Amygdala (tissue), 56 donors: ENCODE data around the gene CTTNBP2NL.

Source experiments
- DNase-seq, 56 donors: peaks; one replicate each; lab custom pipeline; 2025; lab: John Stamatoyannopoulos, UW

CTTNBP2NL gene, protein sequence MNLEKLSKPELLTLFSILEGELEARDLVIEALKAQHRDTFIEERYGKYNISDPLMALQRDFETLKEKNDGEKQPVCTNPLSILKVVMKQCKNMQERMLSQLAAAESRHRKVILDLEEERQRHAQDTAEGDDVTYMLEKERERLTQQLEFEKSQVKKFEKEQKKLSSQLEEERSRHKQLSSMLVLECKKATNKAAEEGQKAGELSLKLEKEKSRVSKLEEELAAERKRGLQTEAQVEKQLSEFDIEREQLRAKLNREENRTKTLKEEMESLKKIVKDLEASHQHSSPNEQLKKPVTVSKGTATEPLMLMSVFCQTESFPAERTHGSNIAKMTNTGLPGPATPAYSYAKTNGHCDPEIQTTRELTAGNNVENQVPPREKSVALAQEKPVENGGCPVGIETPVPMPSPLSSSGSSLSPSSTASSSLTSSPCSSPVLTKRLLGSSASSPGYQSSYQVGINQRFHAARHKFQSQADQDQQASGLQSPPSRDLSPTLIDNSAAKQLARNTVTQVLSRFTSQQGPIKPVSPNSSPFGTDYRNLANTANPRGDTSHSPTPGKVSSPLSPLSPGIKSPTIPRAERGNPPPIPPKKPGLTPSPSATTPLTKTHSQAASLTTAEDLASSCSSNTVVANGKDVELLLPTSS

DNA sequence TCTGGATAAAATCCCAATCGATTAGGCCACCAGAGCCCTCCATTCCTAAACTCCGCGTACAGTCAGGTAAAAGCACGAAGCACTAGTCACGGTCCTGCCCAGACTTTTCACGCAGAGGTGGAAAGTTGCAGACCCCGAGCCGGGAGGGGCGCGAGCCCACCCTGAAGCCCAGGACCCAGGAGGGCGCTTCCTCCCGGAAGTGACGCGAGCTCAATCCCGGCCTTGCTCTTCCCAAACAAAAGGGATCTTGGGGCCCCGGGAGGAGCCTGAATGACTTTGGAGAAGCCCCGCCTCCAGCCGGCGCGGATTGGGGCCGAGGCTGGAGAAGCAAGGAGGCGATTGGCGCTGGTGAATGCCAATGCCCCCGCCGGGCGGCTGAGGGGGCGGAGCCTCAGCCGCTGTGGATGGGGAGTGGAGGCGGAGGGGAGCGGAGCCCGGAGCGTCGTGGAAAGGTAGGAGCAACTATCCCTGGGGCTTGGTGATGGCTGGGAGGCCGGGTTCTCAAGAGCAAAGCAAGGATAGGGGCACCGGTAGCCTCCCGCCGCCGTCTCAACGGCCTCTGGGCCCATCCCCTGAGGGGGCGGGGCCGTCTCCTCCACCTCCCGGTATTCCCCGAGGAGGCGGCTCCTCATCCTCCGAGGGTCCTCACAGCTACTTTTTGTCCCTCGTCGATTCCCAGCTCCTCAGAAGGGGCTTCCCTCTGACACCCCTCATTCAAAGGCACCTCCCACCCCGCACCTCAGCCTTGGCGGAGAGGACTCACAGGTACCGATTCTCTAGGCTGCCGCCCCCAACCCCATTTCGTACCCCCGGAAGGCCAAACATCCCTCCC, at the start of gene CTTNBP2NL:
Gene CTTNBP2NL (plus strand): TSS at position 394 of the 832 bp plus-strand sequence. CDS start 19,952 bp downstream, outside the sequence.
- DNase-seq = peak; percentile 35 to 98 (median 94)

DNA sequence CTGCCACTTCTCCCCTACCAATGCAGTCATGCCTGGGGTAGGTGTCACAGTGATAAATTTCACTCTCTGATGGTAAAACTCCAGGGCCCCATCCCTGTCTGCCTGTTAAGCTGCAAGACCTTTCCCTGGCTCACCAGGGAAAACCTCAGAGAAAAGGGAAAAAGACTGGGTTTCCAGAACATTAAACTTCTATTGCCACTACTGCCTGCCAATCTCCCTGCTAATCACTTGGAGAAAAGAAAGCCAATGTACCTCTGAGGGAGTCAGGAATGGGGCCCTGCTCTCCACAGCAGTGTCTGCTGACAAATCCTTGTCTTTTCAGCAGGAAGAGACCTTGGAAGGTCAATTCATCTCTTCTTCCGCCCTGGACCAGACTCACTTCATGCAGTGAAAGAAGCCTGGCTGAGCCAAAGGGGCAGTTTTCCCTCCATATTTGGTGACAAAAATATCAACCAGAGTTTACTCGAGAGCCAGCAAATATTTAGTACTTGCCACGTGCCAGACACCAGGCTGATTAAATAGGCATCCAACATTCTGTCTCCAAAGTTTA, 49.1 kb upstream of the CTTNBP2NL start:
- no peak for DNase-seq

DNA sequence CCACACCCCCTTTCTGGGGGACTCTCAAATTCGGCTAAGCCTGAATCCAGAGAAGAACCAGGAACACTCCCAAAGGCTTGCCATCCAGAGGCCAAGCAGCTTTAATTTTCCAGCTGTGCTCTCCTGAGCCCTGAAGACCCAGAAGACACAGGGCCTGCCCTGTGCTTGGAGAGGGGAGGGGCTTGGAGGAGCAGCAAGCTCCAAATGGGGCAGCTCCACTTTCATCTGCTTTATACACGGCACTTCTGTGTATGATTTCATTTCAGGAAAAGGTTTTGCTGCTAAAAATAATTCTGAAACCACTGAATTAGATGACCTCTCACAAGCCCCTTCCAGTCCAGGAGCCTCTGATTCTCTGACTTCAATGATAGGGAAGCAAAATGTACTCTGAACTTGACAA, 39.2 kb upstream of the CTTNBP2NL start:
- DNase-seq = no peak

DNA sequence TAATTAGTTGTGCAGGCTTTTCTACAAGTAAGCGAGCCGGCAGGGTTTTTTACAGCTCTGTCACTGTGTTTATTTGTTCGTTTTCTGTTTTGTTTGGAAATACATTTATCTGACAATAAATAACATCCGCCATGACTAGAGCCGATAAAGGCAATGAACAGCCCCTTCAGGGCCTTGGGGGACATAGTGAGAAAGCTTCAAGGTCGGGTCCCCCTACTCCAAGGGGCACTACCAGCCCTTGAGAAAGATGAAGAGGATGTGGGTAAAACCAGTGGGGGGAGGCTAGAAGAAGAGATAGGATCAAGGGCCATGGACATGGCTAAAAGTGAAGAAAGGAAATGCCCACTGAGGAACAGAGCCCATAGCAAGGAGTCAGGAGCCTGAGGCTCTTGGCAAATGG, 38.5 kb upstream of the CTTNBP2NL start:
- no peak for DNase-seq

DNA sequence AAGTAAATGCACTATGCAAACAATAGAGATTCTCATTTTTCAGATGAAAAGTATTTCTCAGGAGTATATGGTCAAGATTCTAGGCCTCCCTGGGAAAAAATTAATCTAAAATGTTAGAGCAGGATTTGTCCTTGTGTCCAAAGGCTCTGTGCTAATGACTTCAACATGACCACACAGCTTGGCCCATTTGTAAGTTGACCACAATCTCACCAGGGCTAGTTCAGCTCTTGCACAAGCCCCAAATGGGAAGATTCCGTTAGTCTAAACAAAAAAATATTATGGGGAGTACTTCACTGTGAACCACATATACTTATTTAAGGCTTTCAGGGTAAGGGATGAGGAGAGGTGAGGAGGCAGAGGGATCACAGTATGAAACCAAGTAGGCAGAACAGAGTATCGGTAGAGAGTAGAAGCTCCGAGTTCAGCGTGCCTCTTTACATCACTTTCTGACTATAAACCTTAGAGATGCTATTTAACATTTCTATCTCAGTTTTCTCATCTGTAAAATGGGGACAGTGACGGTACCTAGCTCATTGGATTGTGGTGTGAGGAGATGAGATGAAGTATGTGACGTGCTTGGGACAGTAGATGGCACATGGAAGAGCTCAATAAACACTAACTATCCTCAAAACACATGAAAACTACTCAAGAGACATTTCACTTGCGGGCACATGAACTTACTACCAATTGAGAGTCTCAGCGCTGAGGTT, 37.8 kb upstream of the CTTNBP2NL start:
- no peak for DNase-seq

DNA sequence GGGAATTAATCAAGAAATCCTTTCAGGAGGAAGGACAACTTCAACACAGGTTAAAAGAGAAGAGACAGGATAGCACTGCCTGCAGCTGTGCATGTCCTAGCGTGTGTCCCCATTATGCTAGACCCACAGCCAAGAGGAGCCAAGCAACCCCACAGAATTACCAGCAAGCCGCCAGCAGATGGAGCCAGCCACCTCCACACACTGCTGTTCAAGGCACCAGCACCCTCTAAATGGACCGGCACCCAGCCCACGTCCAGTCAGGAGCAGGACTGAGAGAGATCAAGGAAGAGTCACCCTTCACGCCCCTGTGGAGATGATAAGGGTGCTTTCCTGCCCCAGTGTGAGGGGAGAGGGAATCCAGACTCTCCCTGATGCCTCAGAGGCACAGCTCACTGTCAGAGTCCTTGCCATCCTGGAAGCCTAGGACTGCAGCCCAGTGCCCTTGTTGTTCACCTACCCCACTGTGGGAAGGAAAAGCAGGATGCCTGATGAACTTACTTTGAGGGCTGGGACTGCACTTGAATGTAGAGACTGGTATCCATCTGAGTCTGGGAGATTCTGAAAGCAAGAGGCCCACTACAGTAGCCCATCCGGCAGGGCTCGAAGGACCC, 37.1 kb upstream of the CTTNBP2NL start:
- DNase-seq = peak in 49 of 56 donors; percentile 7 to 80 (median 41)

DNA sequence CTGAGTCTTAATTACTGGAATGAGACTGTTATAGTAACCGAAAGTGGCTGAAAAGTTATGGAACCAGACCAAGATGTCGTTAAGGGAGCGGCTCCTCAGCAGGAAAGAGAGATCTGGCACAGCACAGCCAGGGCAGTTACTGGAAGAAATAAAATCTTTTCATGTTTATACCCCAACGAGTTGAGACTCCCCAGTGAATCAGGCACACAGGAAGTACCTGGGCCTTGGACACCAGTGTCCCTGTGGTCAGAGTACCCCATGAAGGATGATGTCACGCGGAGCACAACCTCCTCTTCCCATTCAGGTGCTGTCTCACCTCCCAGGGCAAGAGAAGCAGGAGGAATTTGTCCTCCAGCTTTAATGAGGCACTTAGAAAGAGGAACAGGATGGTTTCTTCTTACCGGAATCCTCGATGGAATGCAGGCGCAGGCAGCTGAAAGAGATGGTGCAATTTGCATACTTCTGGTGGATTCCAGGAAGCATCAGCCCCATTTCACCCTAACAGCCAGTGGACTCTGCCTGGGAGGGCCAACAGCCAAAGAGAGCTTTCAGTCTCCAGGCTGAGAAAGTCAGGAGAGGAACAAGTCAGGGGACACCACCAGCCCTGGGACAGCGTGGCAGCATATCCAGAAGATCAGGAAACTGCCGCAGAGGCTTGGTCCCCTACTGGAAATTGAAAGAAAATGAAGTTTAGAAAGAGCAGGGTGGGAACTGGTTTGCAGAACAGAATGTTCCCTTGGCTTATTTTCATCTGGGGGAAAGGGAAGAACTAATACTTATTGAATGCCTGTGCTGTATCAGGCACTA, 35.9 kb upstream of the CTTNBP2NL start:
- DNase-seq = peak in 13 of 56 donors; percentile 6 to 51 (median 17)

DNA sequence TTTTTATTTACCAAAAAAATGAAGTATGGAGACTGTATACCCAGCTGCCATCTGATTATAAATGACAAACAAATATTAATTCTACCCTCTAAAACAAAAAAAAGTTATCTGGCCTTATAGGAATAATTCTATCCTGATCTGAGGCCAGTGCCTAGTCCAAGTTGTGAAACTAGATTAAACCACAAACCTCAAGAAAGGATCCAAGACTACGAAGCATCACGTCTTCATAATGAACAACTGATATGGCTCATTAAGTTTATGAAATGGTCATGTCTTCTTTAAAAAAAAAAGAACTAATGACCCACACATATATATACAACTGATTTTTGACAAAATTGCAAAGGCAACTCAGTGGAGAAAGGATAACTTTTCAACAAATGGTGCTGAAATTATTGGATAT, 32.4 kb upstream of the CTTNBP2NL start:
- no peak for DNase-seq

DNA sequence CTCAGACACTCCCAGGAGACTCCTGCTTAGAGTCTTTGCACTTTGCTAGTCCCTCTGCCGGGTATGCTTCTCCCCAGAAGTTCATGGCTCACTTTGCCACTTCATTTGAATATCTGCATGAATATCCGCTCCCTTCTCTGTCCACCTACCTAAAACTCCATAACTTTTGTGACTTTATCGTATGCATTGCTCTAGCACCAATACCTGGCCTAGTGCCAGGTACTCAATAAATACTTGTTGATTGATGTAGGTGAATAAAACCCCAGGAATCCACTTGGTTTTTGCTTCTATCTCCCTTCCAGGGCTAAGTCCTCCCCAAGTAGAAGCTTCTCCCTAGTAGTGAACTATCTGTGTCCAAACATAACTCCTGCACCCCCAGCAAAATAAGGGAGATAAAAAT, 27.8 kb upstream of the CTTNBP2NL start:
- no peak for DNase-seq

DNA sequence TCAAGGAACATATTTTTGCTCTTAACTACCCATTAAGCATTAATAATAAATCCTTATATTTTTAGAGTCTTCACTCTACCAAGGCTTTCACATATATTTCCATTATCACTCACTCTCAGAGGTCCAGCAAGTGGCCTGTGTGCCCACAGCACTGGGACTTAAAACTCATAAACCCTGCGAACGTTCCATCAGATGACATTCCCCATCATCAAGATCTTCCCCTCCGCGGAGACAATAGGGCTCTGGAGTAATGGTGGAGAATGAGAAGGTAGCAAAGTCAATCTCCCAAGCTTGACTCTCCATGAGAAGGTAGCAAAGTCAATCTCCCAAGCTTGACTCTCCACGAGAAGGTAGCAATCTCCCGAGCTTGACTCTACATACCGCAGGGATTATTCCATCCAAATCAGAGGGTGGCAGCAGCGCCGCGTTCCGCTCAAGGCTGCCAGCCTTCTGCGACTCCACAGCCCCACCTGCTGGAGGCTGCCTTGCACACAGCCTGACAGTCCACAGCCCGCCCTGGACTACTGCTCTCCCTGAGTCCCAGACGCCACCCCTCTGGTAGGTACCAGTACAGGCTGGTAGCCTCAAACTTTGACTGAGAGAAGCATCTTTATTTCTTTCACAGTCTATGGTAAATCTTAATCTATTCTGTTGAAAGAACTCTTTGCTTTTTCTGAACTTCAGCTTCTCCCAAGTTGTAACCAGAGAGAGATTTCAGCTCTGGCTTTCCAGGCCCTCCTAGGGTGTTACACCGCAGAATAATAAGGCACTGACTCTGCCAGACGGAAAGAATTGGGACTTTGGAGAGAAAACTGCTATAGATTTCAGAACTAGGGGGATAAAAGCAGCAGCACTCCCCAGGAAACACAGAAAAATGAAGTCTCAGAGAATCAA, 26.4 kb upstream of the CTTNBP2NL start:
- peak in 54 of 56 donors; percentile 18 to 93 (median 73) for DNase-seq

DNA sequence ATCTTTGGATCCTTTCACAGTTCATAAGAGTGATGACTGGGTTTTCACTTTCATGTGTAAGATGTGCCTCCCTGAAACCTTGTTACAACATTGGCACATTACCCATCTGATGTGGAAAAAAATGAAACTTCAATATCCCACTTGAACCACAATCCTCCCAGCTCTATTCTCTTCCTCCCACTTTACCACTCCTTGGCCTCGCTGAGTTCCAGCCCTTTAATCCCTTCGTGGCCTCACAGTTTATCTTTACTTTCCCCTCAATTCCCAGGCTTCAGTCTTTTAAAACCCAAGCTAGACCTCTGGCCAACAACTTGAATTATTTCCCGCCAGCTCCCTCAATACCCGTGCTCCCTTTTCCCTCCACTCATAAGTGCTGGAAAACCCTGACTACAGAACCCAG, 25.0 kb upstream of the CTTNBP2NL start:
- no peak for DNase-seq

DNA sequence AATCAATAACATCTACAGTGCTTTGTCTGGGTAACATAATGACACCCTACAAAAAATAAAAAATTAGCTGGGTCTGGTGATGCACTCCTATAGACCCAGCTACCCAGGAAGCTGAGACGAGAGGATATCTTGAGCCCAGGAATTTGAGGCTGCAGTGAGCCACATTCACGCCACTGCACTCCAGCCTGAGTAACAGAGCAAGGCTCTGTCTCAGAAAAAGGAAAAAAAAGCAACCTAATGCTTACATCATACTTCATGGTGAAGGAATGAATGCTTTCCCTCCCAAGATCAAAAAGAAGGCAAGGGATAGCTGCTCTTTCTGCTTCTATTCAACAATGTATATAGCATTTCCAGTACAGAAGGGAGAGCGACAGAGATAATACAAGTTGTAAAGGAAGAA, 24.2 kb upstream of the CTTNBP2NL start:
- no peak for DNase-seq

DNA sequence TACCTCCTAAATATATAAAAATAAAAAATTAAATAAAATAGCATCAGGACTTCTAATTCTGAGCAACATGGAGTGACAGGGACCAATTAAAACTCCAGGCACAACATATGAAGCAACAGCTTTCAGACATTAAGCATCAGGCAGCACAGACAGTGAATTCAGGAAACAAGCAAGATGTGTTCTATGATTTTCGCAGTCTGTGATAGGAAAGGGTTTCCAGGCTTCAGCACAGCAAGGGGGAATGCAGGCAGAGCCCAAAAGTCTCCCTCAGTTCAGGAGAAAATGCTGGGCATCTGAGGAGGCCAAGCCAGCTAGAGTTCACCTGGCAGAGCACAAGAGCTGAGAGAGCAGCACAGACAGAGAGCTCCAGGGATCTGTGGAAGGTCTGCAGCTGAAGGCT, 22.2 kb upstream of the CTTNBP2NL start:
- no peak for DNase-seq

DNA sequence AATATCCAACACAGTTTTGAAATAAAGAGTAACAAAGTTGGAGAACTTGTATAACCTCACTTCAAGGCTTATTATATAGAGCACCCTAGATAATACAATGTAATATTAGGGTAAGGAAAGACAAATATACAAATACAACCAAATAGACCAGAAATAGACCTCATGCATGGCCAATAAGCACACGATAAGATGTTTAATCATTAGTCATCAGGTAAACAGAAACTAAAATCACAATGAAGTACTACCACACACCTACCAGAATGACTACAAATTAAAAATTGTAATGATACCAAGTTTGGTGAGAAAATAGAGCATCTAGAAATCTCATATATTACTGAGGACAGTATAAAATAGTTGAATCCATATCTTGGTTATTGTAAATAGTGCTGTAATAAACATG, 20.3 kb upstream of the CTTNBP2NL start:
- no peak for DNase-seq

DNA sequence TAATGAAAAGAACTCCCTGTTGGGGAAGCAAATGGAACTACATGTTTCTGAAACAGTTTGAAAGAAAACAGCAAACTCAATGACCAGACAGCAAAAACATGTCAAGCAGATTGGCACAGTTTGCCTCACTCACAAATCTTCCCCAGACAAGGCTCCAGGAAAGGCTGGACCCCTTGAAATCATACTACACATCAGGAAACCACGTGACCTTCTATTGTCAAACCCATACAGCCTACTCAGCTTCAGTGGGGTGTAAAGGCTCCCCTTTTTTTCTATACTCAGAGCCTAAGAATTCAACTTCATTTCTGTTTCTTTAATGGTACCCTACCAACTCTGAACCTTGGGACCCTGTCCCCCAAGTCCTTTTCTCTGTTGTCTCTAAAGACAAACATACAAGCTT, 15.7 kb upstream of the CTTNBP2NL start:
- no peak for DNase-seq

DNA sequence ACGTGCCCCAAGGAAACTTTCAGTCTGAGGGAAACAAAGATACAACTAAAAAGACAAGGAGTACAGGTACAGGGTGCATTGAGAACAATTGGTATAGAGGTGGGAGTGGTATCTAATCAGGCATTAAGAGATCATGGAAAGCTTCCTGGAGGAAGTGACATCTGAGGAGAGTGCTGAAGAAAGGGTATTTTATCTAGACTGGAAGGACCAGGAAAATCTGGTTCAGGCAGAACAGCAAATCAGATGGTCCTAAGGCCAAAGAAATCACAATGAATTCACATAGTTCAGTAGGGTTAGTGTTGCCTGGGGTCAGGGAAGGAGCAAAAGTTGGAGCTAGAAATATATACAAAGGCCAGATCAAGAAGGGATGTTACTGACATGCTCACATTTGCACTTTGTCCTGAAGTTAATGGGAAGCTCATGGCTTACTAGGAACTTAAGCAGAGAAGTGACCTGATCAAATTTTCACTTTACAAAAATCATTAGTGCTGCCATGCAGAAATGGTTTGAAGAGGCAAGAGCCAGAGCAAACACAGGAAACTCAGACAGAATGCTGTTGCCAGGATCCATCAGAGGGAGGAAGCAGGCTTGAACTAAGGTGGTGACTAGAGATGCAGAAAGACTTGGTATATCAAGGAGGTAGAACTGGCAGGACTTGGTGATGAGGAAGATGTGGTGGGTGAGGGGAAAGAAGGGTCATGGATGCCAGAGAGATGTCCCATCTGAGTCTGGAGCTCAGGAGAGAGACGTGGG, 14.5 kb upstream of the CTTNBP2NL start:
- DNase-seq = no peak

DNA sequence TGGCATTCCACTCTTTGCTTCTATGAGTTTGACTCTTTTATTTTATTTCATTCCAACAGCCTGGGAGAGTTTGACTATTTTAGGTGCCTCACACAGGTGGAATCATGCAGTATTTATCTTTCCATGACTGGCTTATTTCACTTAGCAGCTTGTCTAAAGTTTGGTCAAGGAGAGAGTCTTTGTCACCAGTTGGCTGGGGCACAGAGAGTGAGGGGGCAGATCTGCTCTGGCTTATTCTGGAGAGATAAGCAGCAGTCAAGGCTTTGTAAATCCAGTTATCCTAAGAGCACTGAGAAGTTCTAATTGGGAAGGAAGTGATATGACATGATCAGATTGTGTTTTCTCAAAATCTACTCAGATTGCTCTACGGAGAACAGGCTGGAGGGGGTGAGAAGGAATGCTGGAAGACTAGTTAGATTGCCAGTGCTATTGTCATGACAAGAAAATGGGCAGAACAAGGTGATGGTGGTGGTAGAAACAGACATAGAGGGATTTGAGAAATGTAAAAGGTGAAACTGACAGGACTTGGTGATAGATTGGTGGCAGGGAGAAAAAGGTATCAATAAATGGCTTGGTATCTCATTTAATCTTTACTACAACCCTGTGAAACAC, 12.1 kb upstream of the CTTNBP2NL start:
- no peak for DNase-seq
